ENCODE measurements around the gene CDC5L.

CDC5L gene

GRCh38 chr6:44373787-44374186, 13.7 kb upstream of the CDC5L start:
- no peak for DNase-seq (ENCODE audit: low read depth)

- no peak for DNase-seq (ENCODE audit: low read depth)
Observed at GRCh38 chr6:44375071-44375470, 12.4 kb upstream of the CDC5L start.

- no peak for DNase-seq (ENCODE audit: low read depth)
Observed at GRCh38 chr6:44377484-44377883, 10.0 kb upstream of the CDC5L start.

DNA sequence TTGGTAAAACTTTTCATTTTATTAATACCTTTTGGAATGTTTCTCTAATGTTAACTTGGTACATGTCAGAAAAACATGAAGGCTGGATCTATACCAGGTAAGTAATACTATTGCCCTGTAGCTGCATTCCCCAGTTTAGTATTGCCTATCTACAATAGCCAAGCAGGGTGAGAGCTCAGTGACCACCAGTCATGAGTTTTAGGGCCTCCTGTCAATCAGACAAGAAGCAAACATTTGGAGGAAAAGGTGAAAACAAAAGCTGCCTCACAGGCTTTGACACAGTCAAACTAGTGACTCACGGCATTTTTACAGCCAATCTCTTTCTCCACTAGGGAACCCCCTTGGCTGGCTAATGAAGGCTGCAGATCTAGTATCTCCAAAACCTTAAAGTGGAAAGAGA, 9.5 kb upstream of the CDC5L start:
- no peak for DNase-seq (ENCODE audit: low read depth)

- no peak for DNase-seq (ENCODE audit: low read depth)
Observed at GRCh38 chr6:44381739-44382138, 5.8 kb upstream of the CDC5L start.

- peak; percentile 26 for DNase-seq (ENCODE audit: low read depth)
Observed at GRCh38 chr6:44386364-44386928, 1.1 kb upstream of the CDC5L start.

DNA sequence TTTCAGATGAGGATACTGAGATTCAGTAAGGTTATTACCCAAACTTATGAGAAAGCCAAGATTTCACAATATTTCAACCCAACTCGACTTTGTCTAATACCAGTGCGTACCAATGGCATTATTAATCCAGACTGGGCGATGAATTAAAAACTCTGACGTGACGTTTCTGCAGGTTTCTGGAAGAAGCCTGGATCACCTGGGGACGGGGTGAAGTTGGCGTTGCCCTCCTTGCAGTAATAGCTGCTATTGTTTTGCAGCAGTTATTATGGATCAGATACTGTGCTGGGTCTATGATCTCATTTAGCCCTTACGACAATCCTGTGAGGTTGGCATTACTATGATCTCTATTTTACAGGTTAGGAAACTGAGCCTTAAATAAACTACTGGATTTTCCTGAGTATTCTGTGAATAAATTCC, 569 bp upstream of the CDC5L start:
- DNase-seq (ENCODE audit: low read depth), result no peak

DNA sequence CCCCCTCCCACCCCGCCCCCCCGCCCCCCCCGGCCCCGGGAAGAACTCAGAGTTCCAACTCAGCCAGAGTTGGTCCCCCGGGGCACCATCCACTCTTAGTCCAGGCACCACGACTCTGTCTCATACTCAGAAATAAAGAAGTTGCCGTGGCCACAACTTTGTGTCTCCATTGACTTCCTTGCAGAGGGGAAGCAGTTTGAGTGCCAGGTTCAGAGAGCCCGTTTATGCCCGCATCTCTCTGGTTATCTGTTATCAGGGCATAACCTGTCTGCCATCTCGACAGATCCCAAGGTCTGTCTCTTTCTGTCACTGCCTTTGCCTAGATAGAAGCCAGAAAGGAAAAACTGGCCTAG, 605 bp downstream of the CDC5L start:
- DNase-seq (ENCODE audit: low read depth), result no peak

DNA sequence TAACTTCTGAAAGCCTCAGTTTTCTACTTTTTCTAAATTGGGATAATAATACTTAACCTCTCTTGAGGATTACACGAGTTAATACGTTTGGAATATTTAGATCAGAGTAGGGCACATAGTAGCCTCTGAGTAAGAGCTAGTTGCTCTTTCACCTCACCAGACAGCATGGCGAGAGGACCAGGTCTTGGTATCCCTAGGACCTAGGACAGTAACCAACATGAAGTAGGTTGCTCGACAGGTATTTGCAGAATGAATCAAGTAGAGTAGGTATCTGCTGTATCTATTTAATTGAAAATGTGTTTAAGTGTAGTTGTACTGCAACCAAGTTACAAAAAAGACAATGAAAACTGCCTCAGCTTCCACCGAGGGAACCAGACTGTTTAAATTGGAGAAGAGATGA, 1.4 kb downstream of the CDC5L start:
- DNase-seq (ENCODE audit: low read depth), result no peak

GRCh38 chr6:44390158-44390683, 2.7 kb downstream of the CDC5L start:
- DNase-seq (ENCODE audit: low read depth), result no peak

DNA sequence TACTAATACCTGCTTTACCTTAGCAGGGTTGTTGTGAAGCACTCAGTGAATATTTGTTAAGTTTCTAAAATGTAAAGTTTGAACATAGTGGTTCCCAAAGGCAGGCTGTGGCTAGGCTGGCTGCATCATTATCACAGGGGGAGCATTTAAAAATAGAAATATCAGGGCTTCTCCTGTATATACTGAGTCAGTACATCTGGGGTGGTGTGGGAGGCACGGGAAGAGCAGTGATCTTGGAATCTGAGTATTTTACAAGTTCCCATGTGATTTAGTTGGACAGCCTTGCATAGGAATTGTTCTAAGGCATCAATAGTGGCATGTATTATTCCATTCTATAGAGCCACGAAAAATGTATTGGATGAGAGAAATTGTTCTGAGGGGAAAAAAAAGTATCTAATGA, 8.0 kb downstream of the CDC5L start:
- DNase-seq (ENCODE audit: low read depth), result no peak

DNA sequence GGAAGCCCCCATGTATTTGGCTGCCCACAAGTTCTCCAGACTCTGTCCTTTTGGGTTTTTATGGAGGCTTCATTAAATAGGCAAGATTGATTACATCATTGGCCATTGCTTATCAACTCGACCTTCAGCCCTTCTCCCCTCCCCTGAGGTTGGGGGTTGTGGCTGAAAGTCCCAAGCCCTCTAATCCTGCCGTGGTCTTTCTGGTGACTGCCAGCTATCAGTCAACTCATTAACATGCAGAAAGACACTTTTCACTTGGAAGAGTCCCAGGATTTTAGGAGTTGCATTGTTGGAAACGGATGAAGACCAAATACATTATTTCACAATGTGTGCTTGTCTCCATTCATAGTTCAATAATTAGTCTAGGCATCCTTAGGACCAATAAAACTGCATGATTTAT, 9.5 kb downstream of the CDC5L start:
- DNase-seq (ENCODE audit: low read depth), result no peak

GRCh38 chr6:44397424-44398164, 10.1 kb downstream of the CDC5L start:
- DNase-seq (ENCODE audit: low read depth), result no peak

GRCh38 chr6:44399991-44400390, 12.5 kb downstream of the CDC5L start:
- peak; percentile 21 for DNase-seq (ENCODE audit: low read depth)

- DNase-seq (ENCODE audit: low read depth), result no peak
Observed at GRCh38 chr6:44400572-44400971, 13.1 kb downstream of the CDC5L start.

GRCh38 chr6:44401138-44401537, 13.6 kb downstream of the CDC5L start:
- DNase-seq (ENCODE audit: low read depth), result no peak

- DNase-seq (ENCODE audit: low read depth), result no peak
Observed at GRCh38 chr6:44404022-44404714, 16.7 kb downstream of the CDC5L start.

- no peak for DNase-seq (ENCODE audit: low read depth)
Observed at GRCh38 chr6:44404715-44405099, 17.2 kb downstream of the CDC5L start.

GRCh38 chr6:44407951-44408670, 20.6 kb downstream of the CDC5L start:
- DNase-seq (ENCODE audit: low read depth), result no peak

DNA sequence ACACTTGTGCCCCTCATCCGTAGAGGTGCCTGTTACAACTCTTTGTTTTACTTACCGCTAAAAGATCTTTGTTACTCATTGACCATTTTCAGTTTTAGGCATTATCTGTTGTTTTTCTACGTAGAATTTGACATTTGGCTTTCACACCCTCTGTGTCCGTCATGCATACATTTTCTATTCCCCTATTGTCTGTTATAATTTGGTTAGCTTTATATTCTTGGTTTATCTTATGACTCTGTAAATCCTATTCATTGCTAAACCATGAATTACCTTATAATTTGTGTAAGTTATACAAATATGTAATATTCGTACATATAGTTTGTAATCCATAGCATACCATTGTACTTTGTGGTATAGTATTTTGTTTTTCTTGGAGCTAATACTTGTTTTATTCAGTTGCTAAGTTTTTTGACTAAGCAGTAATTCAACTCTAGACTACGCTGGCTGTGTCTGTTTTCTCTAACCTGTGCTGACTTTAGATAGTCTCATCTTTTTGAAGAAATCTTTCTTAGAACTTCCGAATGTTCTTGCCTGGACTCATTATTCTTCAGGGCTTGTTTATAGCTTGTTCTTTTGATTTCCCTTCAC, 21.8 kb downstream of the CDC5L start:
- no peak for DNase-seq (ENCODE audit: low read depth)

GRCh38 chr6:44410363-44410762, 22.9 kb downstream of the CDC5L start:
- no peak for DNase-seq (ENCODE audit: low read depth)

- no peak for DNase-seq (ENCODE audit: low read depth)
Observed at GRCh38 chr6:44411141-44411540, 23.6 kb downstream of the CDC5L start.
